Heart right ventricle (tissue), 16 donors: ENCODE results near the gene ZSWIM7. TPM values are rescaled to one million over a fixed set of nuclear protein-coding genes. Genes with fewer than 3 reads are reported as not detected.

Experiments used
- ATAC-seq, 8 donors: fragments of 200-7000 bp; cut with Tn5 transposase; one replicate each; pipeline ENCODE4 v1.9.1; 2020; ENCODE audit warnings: mild to moderate bottlenecking in 8 of 8, moderate library complexity in 8 of 8, moderate number of reproducible peaks in 1 of 8
- DNase-seq, 2 donors: peaks; one replicate each; pipeline ENCODE4 v3.0.0-alpha.2; 2020
- H3K27ac ChIP-seq, 10 donors: fragments of 200-600 bp; sonication (generic) in 2 of 10; one replicate each; pipeline versions ENCODE4 v1.5.0 to v1.8.0; 2020 to 2022; ENCODE audit warnings: mild to moderate bottlenecking in 3 of 10
- H3K27me3 ChIP-seq, 7 donors: fragments of 200-600 bp; one replicate each; pipeline ENCODE4 v1.8.0; 2021 to 2022; ENCODE audit warnings: mild to moderate bottlenecking in 2 of 7
- H3K36me3 ChIP-seq, 9 donors: fragments of 200-600 bp; sonication (generic) in 1 of 9; one replicate each; pipeline versions ENCODE4 v1.5.0 to v1.8.0; 2020 to 2022; ENCODE audit warnings: mild to moderate bottlenecking in 2 of 9
- H3K4me1 ChIP-seq, 9 donors: fragments of 200-600 bp; sonication (generic) in 1 of 9; one replicate each; pipeline versions ENCODE4 v1.5.0 to v1.8.0; 2020 to 2022; ENCODE audit warnings: mild to moderate bottlenecking in 4 of 9
- H3K4me3 ChIP-seq, 10 donors: fragments of 200-600 bp; sonication (generic) in 2 of 10; one replicate each; pipeline versions ENCODE4 v1.5.0 to v1.8.0; 2020 to 2022; ENCODE audit warnings: mild to moderate bottlenecking in 7 of 10, moderate library complexity in 2 of 10
- H3K9me3 ChIP-seq, 11 donors: fragments of 200-600 bp in 10 of 11; sonication (generic) in 2 of 11; one replicate each; pipeline versions ENCODE4 v1.5.0 to v1.8.0; 2013 to 2022; ENCODE audit warnings: mild to moderate bottlenecking in 2 of 11, control low read depth in 1 of 11, moderate library complexity in 1 of 11
- CTCF ChIP-seq, 9 donors: fragments of 200-600 bp; sonication (generic) in 2 of 9; IDR thresholded peaks; one replicate each; pipeline versions ENCODE4 v1.5.0 to v1.8.0; 2021 to 2022; ENCODE audit warnings: antibody characterized with exemption in 9 of 9, mild to moderate bottlenecking in 5 of 9, moderate library complexity in 1 of 9
- WGBS, 2 donors: extraction: QIAGEN DNeasy Blood & Tissue Kit; methylation state at CpG; one replicate each; pipeline ENCODE4 v1.1.7; 2013; ENCODE audit warnings: inconsistent platforms in 1 of 2; 5-methylcytosine and 5-hydroxymethylcytosine counted together
- intact Hi-C, 10 donors: fragments of 100-400 bp; cut with DNase I; formaldehyde crosslinking; loops; one replicate each; pipeline versions ENCODE4 v1.11.1 to v1.14.2; 2022
- polyA plus RNA-seq, 2 donors: library from polyadenylated mRNA; stranded (reverse); fragments of 200-250 nt; gene quantifications; one replicate each; pipeline ENCODE4 v1.2.3, GENCODE V29; 2013
- total RNA-seq, 10 donors: library from RNA; stranded (reverse); fragmentation: NEBNext Ultra II Directional in 3 of 10; extraction: Animal tissue kit (Norgen Biotek cat#: 25700) in 3 of 10; gene quantifications; one replicate each; pipeline versions ENCODE4 v1.2.1 to v1.2.4, GENCODE V29; 2021 to 2023
- donor health status: Arrhythmogenic right ventricular cardiomyopathy.
- donor health status: ischemic (EF 13 %, LVEDD 7.1; RV severe dilation, severe dysfunction).
- donor health status: healthy with polysubstance abuse.
- donor health status: DM: no; HTN: yes; CAD: no.
- donor health status: DM: no; HTN: no; CAD: no.
- donor health status: ischemic (EF 25% LVEDD 6.9; RV normal size, moderate dysfunction).
- donor health status: ischemic (EF 25% LVEDD 5.7; RV mildly dilated, moderate dysfunction).
- donor health status: healthy.
- donor health status: DM: yes; HTN: yes; CAD: no.
- donor health status: Ischemic cardiomyopathy.
- donor health status: ischemic (EF 35%, LVEDD 5.7; RV mildly dilated, moderate dysfunction).
- donor health status: nonischemic (EF 11% LVEDD 7.7; RV severe dilation, severe dysfunction).
- donor health status: DM: yes; HTN: yes; CAD: no.
- donor health status: PGD.
- donor health status: ischemic (EF 29% LVEDD 5.4; RV normal size, mild dysfunction).
- donor health status: nonischemic (EF 23%, LVEDD 6.1; RV moderate dilation, normal function).

The ZSWIM7 gene
- total and polyA plus RNA-seq, 12 donors = 28.5 to 50.7 (median 34.1) TPM

- intact Hi-C loops = no loop called here
- no peak for ATAC-seq
- Histone ChIP-seq H3K36me3 (no peaks in the 10 kb centered on the region), H3K27me3 (no peaks in the 10 kb centered on the region), H3K9me3 (no peaks in the 10 kb centered on the region), H3K4me1 (peaks cover 0 to 37% (median 0%) of the 10 kb centered on the region in 9 donors), H3K27ac (peak overlapping the region in 1 of 10 donors; percentile 37), H3K4me3 (no peak overlapping the region)
- no peak for DNase-seq
- WGBS, 2 donors = 84 to 87% methylated on average over 4 of the region's 4 CpGs
- TF ChIP-seq CTCF (IDR thresholded peaks at IDR 0.05) = no peak
These were observed 41.0 kb downstream of the ZSWIM7 start for GRCh38 chr17:15958484-15958854.

GRCh38 chr17:15957608-15958307, 41.7 kb downstream of the ZSWIM7 start:
- H3K27me3 ChIP-seq = no peaks in the 10 kb centered on the region
- no peak overlapping the region for H3K4me3 ChIP-seq
- H3K36me3 ChIP-seq = no peaks in the 10 kb centered on the region
- no peak for TF ChIP-seq CTCF (IDR thresholded peaks at IDR 0.05)
- H3K27ac ChIP-seq = no peak overlapping the region
- peaks cover 0 to 37% (median 0%) of the 10 kb centered on the region in 9 donors for H3K4me1 ChIP-seq
- intact Hi-C loops = no loop called here
- no peaks in the 10 kb centered on the region for H3K9me3 ChIP-seq
- DNase-seq = no peak
- ATAC-seq = no peak
- WGBS, 2 donors = 94 to 96% methylated on average over 18 of the region's 19 CpGs

DNA sequence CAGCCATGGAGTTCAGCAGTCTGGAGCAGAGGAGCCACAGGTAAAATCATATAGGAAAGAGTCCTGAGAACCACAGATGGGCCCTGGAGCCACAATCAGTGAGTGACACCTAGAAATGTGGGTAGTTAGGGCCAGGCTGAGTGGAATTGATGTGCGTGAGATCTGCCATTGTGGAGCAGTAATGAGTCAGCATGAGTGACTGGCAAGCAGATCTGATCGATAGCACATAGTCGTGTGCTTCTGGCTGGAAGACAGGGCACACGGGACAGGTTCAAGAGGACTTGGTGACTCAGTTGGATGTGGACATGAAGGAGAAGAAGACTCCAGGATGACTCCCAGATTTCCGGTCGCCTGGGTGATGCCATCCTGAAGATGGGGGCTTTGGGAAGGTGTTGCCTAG, 42.3 kb downstream of the ZSWIM7 start:
- intact Hi-C loops = no loop called here
- DNase-seq = no peak
- no peak for ATAC-seq
- Histone ChIP-seq H3K4me1 (peaks cover 0 to 37% (median 0%) of the 10 kb centered on the region in 9 donors), H3K27me3 (no peaks in the 10 kb centered on the region), H3K4me3 (no peak overlapping the region), H3K27ac (no peak overlapping the region), H3K36me3 (no peaks in the 10 kb centered on the region), H3K9me3 (no peaks in the 10 kb centered on the region)
- no peak for TF ChIP-seq CTCF (IDR thresholded peaks at IDR 0.05)
- 90 to 96% methylated on average over 6 of the region's 6 CpGs for WGBS, 2 donors

DNA sequence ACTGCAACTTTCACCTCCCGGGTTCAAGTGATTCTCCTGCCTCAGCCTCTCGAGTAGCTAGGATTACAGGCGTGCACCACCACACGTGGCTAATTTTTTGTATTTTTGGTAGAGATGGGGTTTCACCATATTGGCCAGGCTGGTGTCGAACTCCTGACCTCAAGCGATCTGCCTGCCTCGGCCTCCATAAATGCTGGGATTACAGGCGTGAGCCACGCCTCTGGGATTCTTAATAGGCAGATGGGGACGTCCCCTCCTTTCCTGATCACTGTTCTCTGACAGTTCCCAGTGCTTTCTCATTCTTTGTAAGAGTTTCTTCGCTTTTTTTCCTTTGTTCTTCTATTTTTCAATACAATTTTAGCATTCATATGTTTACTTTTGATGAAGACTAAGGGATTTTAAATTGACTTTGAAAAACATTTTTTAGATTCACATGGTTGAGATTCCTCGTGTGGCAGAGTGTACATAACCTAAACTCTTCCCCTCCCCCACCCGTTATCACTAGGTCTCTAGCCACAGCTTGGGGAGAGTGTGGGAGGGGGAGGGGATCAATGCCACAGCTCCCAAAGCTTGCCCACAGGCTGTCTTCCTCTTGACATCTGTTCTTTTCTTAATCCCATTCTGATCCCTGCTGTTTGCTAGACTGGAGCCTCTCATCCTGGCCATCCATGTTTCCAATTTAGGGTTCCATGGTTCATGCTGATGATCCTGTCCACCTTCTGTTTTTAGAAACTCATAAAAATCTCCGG, 43.5 kb downstream of the ZSWIM7 start:
- TF ChIP-seq CTCF (IDR thresholded peaks at IDR 0.05) = no peak
- H3K27ac ChIP-seq = no peak overlapping the region
- no peak for DNase-seq
- no peaks in the 10 kb centered on the region for H3K36me3 ChIP-seq
- H3K4me1 ChIP-seq = peaks cover 0 to 37% (median 0%) of the 10 kb centered on the region in 9 donors
- intact Hi-C loops = no loop called here
- no peak overlapping the region for H3K4me3 ChIP-seq
- ATAC-seq = no peak
- no peaks in the 10 kb centered on the region for H3K9me3 ChIP-seq
- WGBS, 2 donors = 80 to 81% methylated on average over 14 of the region's 14 CpGs
- no peaks in the 10 kb centered on the region for H3K27me3 ChIP-seq
